ENCODE results near the gene BANF2. TPM values are rescaled to one million over a fixed set of nuclear protein-coding genes. Genes with fewer than 3 reads are reported as not detected.

Gene BANF2
- total and polyA plus RNA-seq, 2 of the 13 experiments (the other 11 are each of a cell fraction or from before 2014, with no cell fraction given), result 0.35 TPM; not detected in 1

DNA sequence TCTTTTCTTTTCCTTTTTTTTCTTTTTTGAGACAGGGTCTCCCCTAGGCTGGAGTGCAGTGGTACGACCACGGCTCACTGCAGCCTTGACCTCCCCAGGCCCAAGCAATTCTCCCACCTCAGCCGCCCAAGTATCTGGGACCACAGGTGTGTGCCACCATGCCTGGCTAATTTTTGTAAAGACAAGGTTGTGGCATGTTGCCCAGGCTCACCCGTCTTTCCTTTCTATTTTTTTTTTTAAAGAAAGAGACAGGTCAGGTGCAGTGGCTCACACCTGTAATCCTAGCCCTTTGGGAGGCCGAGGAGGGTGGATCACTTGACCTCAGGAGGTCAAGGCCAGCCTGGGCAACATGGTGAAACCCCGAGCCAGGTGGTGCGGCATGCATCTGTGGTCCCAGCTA is 16.6 kb downstream of the BANF2 start:
- Histone ChIP-seq H3K4me1 (ENCODE audit: insufficient read depth, low read length) (peaks cover 47% of the 10 kb centered on the region), H2AFZ (ENCODE audit: low read length) (no peak overlapping the region), H3K79me2 (ENCODE audit: insufficient read depth, low read length) (no peaks in the 10 kb centered on the region), H3K36me3 (replicated peaks in 1 of 2; ENCODE audit: control insufficient read depth in 1 of 2, insufficient read depth in 2 of 2, low read length in 2 of 2) (no peaks in the 10 kb centered on the region), H3K9me3 (ENCODE audit: low read length) (no peaks in the 10 kb centered on the region), H3K27ac (ENCODE audit: extremely low read length, insufficient read depth, low read length) (no peak overlapping the region), H3K27me3 (ENCODE audit: control insufficient read depth in 1 of 2, insufficient read depth in 2 of 2, low read length in 2 of 2) (peaks cover 2 to 47% of the 10 kb centered on the region in 2 experiments; a peak in 4 of 5 replicates), H3K4me3 (replicated peaks in 1 of 3; ENCODE audit: insufficient read depth in 1 of 3, low read depth in 2 of 3, low read length in 3 of 3) (no peak overlapping the region), H3K4me2 (ENCODE audit: low read depth, low read length) (peak overlapping the region; percentile 47; the same call in 1 of the 2 replicates), H3K9ac (ENCODE audit: insufficient read depth, low read depth, low read length) (no peak overlapping the region), H4K20me1 (ENCODE audit: insufficient read depth, low read length) (no peaks in the 10 kb centered on the region)
- in situ Hi-C loops (cut with HindIII; ENCODE audit: extremely low pct_ligation_motif_present, low pct_unique_long_range_greater_than_20kb) (no loop called here), intact Hi-C loops (cut with micrococcal nuclease; ENCODE audit: unreplicated experiment) (no loop called here)
- FAIRE-seq (no peak), ATAC-seq (no peak), DNase-seq (ENCODE audit: low spot score) (no peak)
- WGBS (ENCODE audit: low lambda C conversion rate), result 47% methylated on average over 7 of the region's 7 CpGs
- TF ChIP-seq DNMT3B (CRISPR knock-in tag; conservative IDR thresholded peaks at IDR 0.05), result no peak
- TF ChIP-seq ZNF460 (CRISPR knock-in tag; IDR thresholded peaks at IDR 0.05; ENCODE audit: borderline replicate concordance), result no peak
- TF ChIP-seq KDM5A (IDR thresholded peaks at IDR 0.05; ENCODE audit: borderline replicate concordance, low read length), result no peak
- no peak for TF ChIP-seq ZNF615 (CRISPR knock-in tag; IDR thresholded peaks at IDR 0.05; ENCODE audit: borderline replicate concordance)
- no peak for TF ChIP-seq ZFP41 (CRISPR knock-in tag; IDR thresholded peaks at IDR 0.05; ENCODE audit: borderline replicate concordance)
- no peak for TF ChIP-seq KDM2A (CRISPR knock-in tag; IDR thresholded peaks at IDR 0.05; ENCODE audit: borderline replicate concordance, low read depth)
- no peak for TF ChIP-seq PCBP2 (optimal IDR thresholded peaks at IDR 0.05; ENCODE audit: low read depth, low read length, poor library complexity, severe bottlenecking)
- TF ChIP-seq, protein P1, sequence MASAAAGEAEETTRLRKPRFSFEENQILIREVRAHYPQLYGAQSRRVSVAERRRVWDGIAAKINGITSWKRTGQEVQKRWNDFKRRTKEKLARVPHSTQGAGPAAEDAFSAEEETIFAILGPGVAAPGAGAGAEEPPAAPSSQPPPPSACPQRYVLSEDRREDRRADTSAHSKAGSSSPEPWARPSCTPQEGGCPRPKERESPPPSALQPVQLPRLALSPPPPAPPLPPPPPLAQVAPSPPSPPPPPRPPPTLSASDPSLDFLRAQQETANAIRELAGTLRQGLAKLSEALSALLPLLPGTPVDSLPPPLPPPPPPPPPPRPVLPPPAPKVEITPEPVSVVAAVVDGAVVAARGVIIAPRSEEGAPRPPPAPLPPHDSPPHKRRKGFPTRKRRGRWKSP (CRISPR knock-in tag; IDR thresholded peaks at IDR 0.05), result no peak
- no peak for TF ChIP-seq KLF6 (CRISPR knock-in tag; IDR thresholded peaks at IDR 0.05)
- TF ChIP-seq PHF5A (CRISPR knock-in tag; IDR thresholded peaks at IDR 0.05; ENCODE audit: low read depth, unreplicated experiment), result no peak
- TF ChIP-seq CC2D1A (CRISPR knock-in tag; IDR thresholded peaks at IDR 0.05), result no peak
- TF ChIP-seq, protein P2, sequence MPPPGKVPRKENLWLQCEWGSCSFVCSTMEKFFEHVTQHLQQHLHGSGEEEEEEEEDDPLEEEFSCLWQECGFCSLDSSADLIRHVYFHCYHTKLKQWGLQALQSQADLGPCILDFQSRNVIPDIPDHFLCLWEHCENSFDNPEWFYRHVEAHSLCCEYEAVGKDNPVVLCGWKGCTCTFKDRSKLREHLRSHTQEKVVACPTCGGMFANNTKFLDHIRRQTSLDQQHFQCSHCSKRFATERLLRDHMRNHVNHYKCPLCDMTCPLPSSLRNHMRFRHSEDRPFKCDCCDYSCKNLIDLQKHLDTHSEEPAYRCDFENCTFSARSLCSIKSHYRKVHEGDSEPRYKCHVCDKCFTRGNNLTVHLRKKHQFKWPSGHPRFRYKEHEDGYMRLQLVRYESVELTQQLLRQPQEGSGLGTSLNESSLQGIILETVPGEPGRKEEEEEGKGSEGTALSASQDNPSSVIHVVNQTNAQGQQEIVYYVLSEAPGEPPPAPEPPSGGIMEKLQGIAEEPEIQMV (CRISPR knock-in tag; IDR thresholded peaks at IDR 0.05; ENCODE audit: low read depth), result no peak
- TF ChIP-seq, protein P3, sequence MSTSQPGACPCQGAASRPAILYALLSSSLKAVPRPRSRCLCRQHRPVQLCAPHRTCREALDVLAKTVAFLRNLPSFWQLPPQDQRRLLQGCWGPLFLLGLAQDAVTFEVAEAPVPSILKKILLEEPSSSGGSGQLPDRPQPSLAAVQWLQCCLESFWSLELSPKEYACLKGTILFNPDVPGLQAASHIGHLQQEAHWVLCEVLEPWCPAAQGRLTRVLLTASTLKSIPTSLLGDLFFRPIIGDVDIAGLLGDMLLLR (CRISPR knock-in tag; IDR thresholded peaks at IDR 0.05), result no peak
- no peak for TF ChIP-seq ZNF44 (CRISPR knock-in tag; IDR thresholded peaks at IDR 0.05)
- no peak for TF ChIP-seq SP140L (CRISPR knock-in tag; IDR thresholded peaks at IDR 0.05; ENCODE audit: borderline replicate concordance)
- no peak for TF ChIP-seq TP53 (CRISPR knock-in tag; conservative IDR thresholded peaks at IDR 0.05)
- no peak for TF ChIP-seq NCOA1 (CRISPR knock-in tag; IDR thresholded peaks at IDR 0.05)
- no peak for TF ChIP-seq HOXD1 (CRISPR knock-in tag; IDR thresholded peaks at IDR 0.05)
- TF ChIP-seq POLR2A (IDR thresholded peaks at IDR 0.05; ENCODE audit: insufficient read depth in 1 of 2, low read depth in 2 of 2, low read length in 2 of 2), result no peak
- TF ChIP-seq ZNF468 (CRISPR knock-in tag; IDR thresholded peaks at IDR 0.05), result no peak
- no TSS peak for BruUV-seq (replicated peaks)
- ChIA-PET POLR2A (interaction anchor here (0.8 to 3.5 kb wide), 5 partner anchors 34 to 182 kb away, joined by 3 to 24 read pairs (median 3); partner anchors contain the start of gene RRBP1), CTCF (ENCODE audit: low intra/inter-chr PET ratio, low total read pairs) (no interaction called here)

Measured in HepG2 (cell line).